Left hindlimb (tissue), 1 donor: ENCODE results near the gene TMEM209.

ENCODE experiments used
- DNase-seq: peaks from one replicate; pipeline ENCODE4 v3.0.0-alpha.2; 2018

The TMEM209 gene

GRCh38 chr7:130118294-130118693 is 86.9 kb downstream of the TMEM209 start:
- DNase-seq, result no peak

DNA sequence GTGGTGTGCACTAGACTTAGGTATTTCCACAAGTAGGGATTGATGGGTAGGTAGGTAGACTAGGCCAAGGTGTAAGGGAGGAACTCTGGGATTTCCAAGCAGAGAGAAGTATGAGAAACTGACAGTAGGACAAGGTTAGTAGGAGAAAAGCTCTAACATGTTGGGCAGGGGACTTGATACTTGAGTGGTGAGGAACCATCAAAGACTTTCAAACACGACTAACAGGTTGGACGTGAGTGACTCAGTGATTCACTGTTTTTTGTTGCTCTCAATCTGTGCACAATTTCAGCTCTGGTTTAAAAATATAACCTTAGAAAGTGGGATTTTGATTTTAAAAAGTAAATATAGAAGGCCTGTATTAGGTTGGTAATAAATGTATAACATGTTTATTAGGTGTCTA is 90.4 kb downstream of the TMEM209 start:
- DNase-seq, result no peak
